K562 (cell line): Measurements from ENCODE around the gene TP53TG5. TPM values are rescaled to one million over a fixed set of nuclear protein-coding genes. Genes with fewer than 3 reads are reported as not detected.

ENCODE experiments used
- ATAC-seq: fragments of 200-7000 bp; cut with Tn5 transposase; 3 replicates; pipeline ENCODE4 v1.9.1; 2020; ENCODE audit warnings: moderate library complexity
- BruUV-seq: library from RNA; stranded (reverse); fragments of 400-500 nt; replicated peaks from 2 replicates; lab custom pipeline; 2021; lab: Mats Ljungman, UMichigan
- CTCF ChIA-PET: fragments of 300-600 bp; formaldehyde crosslinking; extraction: SDS; loops from one replicate; lab custom pipeline; 2021; ENCODE audit warnings: low intra/inter-chr PET ratio; lab: Yijun Ruan, JAX
- POLR2A ChIA-PET: fragments of 300-600, 350-650 bp; sonication (Branson Sonifier 250); formaldehyde crosslinking; extraction: SDS; loops from one replicate; lab custom pipeline; 2021; ENCODE audit warnings: antibody characterized with exemption, inconsistent platforms; lab: Yijun Ruan, JAX
- DNase-seq, 4 experiments: peaks; one replicate each; pipeline versions ENCODE4 v3.0.0 to v3.0.0-alpha.2; 2011 to 2018; ENCODE audit warnings: low spot score in 3 of 4, mixed read lengths in 3 of 4; ENCODE audit errors: extremely low read depth in 1 of 4
- FAIRE-seq: peaks from 2 replicates; lab custom pipeline; 2011; peaks lifted over from hg19 to GRCh38; lab: Jason Lieb, UNC
- H2AFZ ChIP-seq: 2 replicates; pipeline ENCODE4 v1.6.0; 2011; ENCODE audit warnings: low read depth, low read length, control low read depth, inconsistent platforms
- H3K27ac ChIP-seq: fragments of 200-600 bp; 3 replicates; pipeline ENCODE4 v1.8.0; 2011; ENCODE audit warnings: low read depth, mild to moderate bottlenecking, control low read depth, inconsistent platforms, low read length, moderate library complexity, mixed read lengths; ENCODE audit errors: extremely low read depth
- H3K27me3 ChIP-seq, 2 experiments: fragments of 300-600 bp in 1 of 2; 2 replicates in 1 of 2; 3 replicates in 1 of 2; pipeline versions ENCODE4 v1.6.0 to v1.8.0; 2011; ENCODE audit warnings: inconsistent platforms in 2 of 2, low read length in 2 of 2, mild to moderate bottlenecking in 1 of 2, mixed read lengths in 1 of 2, moderate library complexity in 1 of 2; ENCODE audit not compliant: control insufficient read depth in 2 of 2, insufficient read depth in 2 of 2
- H3K36me3 ChIP-seq: fragments of 300-600 bp; 3 replicates; pipeline ENCODE4 v1.8.0; 2011; ENCODE audit warnings: mild to moderate bottlenecking, low read length, inconsistent platforms; ENCODE audit not compliant: control insufficient read depth, insufficient read depth
- H3K4me1 ChIP-seq, 2 experiments: fragments of 200-600 bp in 1 of 2; replicated peaks in 1 of 2; 2 replicates in 1 of 2; 3 replicates in 1 of 2; pipeline versions ENCODE4 v1.5.1 to v1.8.0; 2011; ENCODE audit warnings: inconsistent platforms in 2 of 2, low read length in 2 of 2, mild to moderate bottlenecking in 1 of 2, mixed read lengths in 1 of 2, moderate library complexity in 1 of 2; ENCODE audit not compliant: control insufficient read depth in 2 of 2, insufficient read depth in 2 of 2
- H3K4me2 ChIP-seq: 2 replicates; pipeline ENCODE4 v1.6.1; 2011; ENCODE audit warnings: low read length, control low read depth, inconsistent platforms, mixed read lengths; ENCODE audit not compliant: insufficient read depth
- H3K4me3 ChIP-seq: fragments of 200-600 bp; sonication (generic), shearing (Covaris generic); 2 replicates; pipeline ENCODE4 v1.5.1; 2016; ENCODE audit warnings: control low read depth, inconsistent platforms
- H3K79me2 ChIP-seq: fragments of 200-600 bp; 3 replicates; pipeline ENCODE4 v1.8.0; 2011; ENCODE audit warnings: low read length, inconsistent platforms; ENCODE audit not compliant: control insufficient read depth, insufficient read depth
- H3K9ac ChIP-seq, 2 experiments: 2 replicates each; pipeline versions ENCODE4 v1.6.0 to v1.6.1; 2011; ENCODE audit warnings: low read depth in 2 of 2, low read length in 2 of 2, control low read depth in 1 of 2, inconsistent platforms in 1 of 2, mild to moderate bottlenecking in 1 of 2, mixed read lengths in 1 of 2; ENCODE audit not compliant: insufficient read depth in 1 of 2
- H3K9me1 ChIP-seq: one replicate; pipeline ENCODE4 v1.6.0; 2011; ENCODE audit warnings: inconsistent platforms, mild to moderate bottlenecking, low read length, moderate library complexity; ENCODE audit not compliant: control insufficient read depth, insufficient read depth
- H3K9me3 ChIP-seq: replicated peaks from 2 replicates; pipeline ENCODE4 v1.5.1; 2011; ENCODE audit warnings: low read depth, low read length, inconsistent platforms; ENCODE audit not compliant: control insufficient read depth, insufficient read depth
- H4K20me1 ChIP-seq: replicated peaks from 2 replicates; pipeline ENCODE4 v1.6.1; 2011; ENCODE audit warnings: low read length, inconsistent platforms, mixed read lengths; ENCODE audit not compliant: control insufficient read depth, insufficient read depth
- BRF1 ChIP-seq: IDR thresholded peaks from 3 replicates; pipeline ENCODE4 v1.6.1; 2011; ENCODE audit warnings: borderline replicate concordance, mild to moderate bottlenecking; ENCODE audit not compliant: insufficient read length; ENCODE audit errors: extremely low read depth
- CBX1 ChIP-seq: sonication (generic); IDR thresholded peaks from 2 replicates; pipeline ENCODE4 v1.6.1; 2016; ENCODE audit warnings: antibody characterized with exemption, low read depth, mild to moderate bottlenecking
- FOXJ3 ChIP-seq: sonication (generic); formaldehyde crosslinking; IDR thresholded peaks from 2 replicates; pipeline ENCODE4 v1.4.0; 2020; ENCODE audit warnings: mild to moderate bottlenecking, missing genetic modification reagents
- SFPQ ChIP-seq: fragments of 200-400 bp; formaldehyde crosslinking; IDR thresholded peaks from 2 replicates; pipeline ENCODE4 v1.6.1; 2017; ENCODE audit warnings: mild to moderate bottlenecking, low read depth, low read length, moderate library complexity
- TARDBP ChIP-seq: fragments of 450-650 bp; IDR thresholded peaks from 2 replicates; pipeline ENCODE4 v1.6.1; 2016
- TEAD1 ChIP-seq, 2 experiments: fragments of 450-650 bp in 1 of 2; sonication (generic) in 1 of 2; formaldehyde crosslinking; IDR thresholded peaks; 2 replicates each; pipeline versions ENCODE4 v1.4.0 to v1.8.0; 2020 to 2022; ENCODE audit warnings: mild to moderate bottlenecking in 2 of 2, missing genetic modification reagents in 1 of 2
- TOE1 ChIP-seq, 2 experiments: fragments of 450-650 bp in 1 of 2; sonication (generic) in 1 of 2; formaldehyde crosslinking in 1 of 2; IDR thresholded peaks; 2 replicates each; pipeline versions ENCODE4 v1.7.1 to v1.8.0; 2016 to 2022; ENCODE audit warnings: borderline replicate concordance in 2 of 2, mild to moderate bottlenecking in 2 of 2, antibody characterized with exemption in 1 of 2, inconsistent platforms in 1 of 2, low read depth in 1 of 2, missing genetic modification reagents in 1 of 2, moderate library complexity in 1 of 2
- XRCC5 ChIP-seq: fragments of 200-400 bp; formaldehyde crosslinking; IDR thresholded peaks from 2 replicates; pipeline ENCODE4 v1.6.1; 2017; ENCODE audit warnings: low read depth, mild to moderate bottlenecking, low read length
- ZBTB5 ChIP-seq: fragments of 450-650 bp; IDR thresholded peaks from 2 replicates; pipeline ENCODE4 v1.6.1; 2017; ENCODE audit warnings: antibody characterized with exemption
- ZKSCAN8 ChIP-seq: fragments of 200-800 bp; sonication (Bioruptor generic); IDR thresholded peaks from 2 replicates; pipeline ENCODE4 v1.6.1; 2016; ENCODE audit warnings: missing genetic modification characterization, missing compliant biosample characterization
- ZNF165 ChIP-seq: fragments of 250-450 bp; sonication (Bioruptor Pico); IDR thresholded peaks from 2 replicates; pipeline ENCODE4 v1.4.0; 2020; ENCODE audit warnings: borderline replicate concordance
- ZNF778 ChIP-seq: fragments of 450-650 bp; formaldehyde crosslinking; IDR thresholded peaks from 2 replicates; pipeline ENCODE4 v1.4.0; 2020; ENCODE audit warnings: mild to moderate bottlenecking, moderate library complexity
- WGBS: fragments of 100-300 bp; shearing (Covaris generic); methylation state at CpG from one replicate; pipeline ENCODE4 v1.1.6; 2016; ENCODE audit warnings: low coverage, mixed read lengths; ENCODE audit not compliant: insufficient coverage; ENCODE audit errors: missing lambda C conversion rate; 5-methylcytosine and 5-hydroxymethylcytosine counted together
- in situ Hi-C: fragments of 300-500 bp; cut with MboI; formaldehyde crosslinking; loops from 4 replicates; pipeline ENCODE4 v1.15.0; 2018; ENCODE audit warnings: inconsistent platforms, mixed read lengths
- intact Hi-C: fragments of 100-400 bp; cut with micrococcal nuclease; formaldehyde crosslinking; loops from 2 replicates; pipeline ENCODE4 v1.14.2; 2022
- polyA plus RNA-seq, 8 experiments: library from polyadenylated mRNA; depleted of rRNA in 4 of 8; stranded (reverse) in 5 of 8; unstranded in 3 of 8; fragments of >200 nt; fragmentation: Nextera tagmentation in 2 of 8; fragmentation: Illumina TruSeq in 1 of 8; extraction: Ambion mirVana in 2 of 8; extraction: Trizol in 1 of 8; gene quantifications; 2 replicates each; pipeline versions ENCODE4 v1.2.1 to v1.2.3, GENCODE V29; 2011 to 2014; ENCODE audit warnings: inconsistent platforms in 1 of 8, missing spikeins in 1 of 8
- total RNA-seq, 7 experiments: library from RNA; depleted of rRNA in 6 of 7; stranded (reverse); fragments of >200 nt in 6 of 7; fragmentation: Illumina TruSeq in 2 of 7; extraction: Trizol in 2 of 7; gene quantifications; 2 replicates each; pipeline versions ENCODE4 v1.2.1 to v1.2.3, GENCODE V29; 2011 to 2021; ENCODE audit warnings: low replicate concordance in 1 of 7

TP53TG5 gene
- total and polyA plus RNA-seq, 9 of the 15 experiments (the other 6 are each of a cell fraction or from before 2014, with no cell fraction given): 0.04 to 0.05 (median 0.04) TPM; not detected in 6

GRCh38 chr20:45394221-45395113 is 16.3 kb upstream of the TP53TG5 start (continued):
- TF ChIP-seq TARDBP (no peak), CBX1 (no peak)

GRCh38 chr20:45392733-45393132 is 14.6 kb upstream of the TP53TG5 start:
- Histone ChIP-seq H3K4me1 (peaks cover 0 to 3% of the 10 kb centered on the region in 2 experiments; a peak in 1 of 5 replicates), H3K4me3 (no peak overlapping the region), H3K9me1 (no peaks in the 10 kb centered on the region), H3K79me2 (no peaks in the 10 kb centered on the region), H3K27ac (no peak overlapping the region), H3K9ac (no peak overlapping the region), H2AFZ (no peak overlapping the region), H4K20me1 (no peaks in the 10 kb centered on the region), H3K27me3 (no peaks in the 10 kb centered on the region), H3K9me3 (no peaks in the 10 kb centered on the region), H3K36me3 (no peaks in the 10 kb centered on the region), H3K4me2 (no peak overlapping the region)
- intact Hi-C loops: no loop called here
- DNase-seq (no peak), FAIRE-seq (no peak), ATAC-seq (no peak)
- POLR2A ChIA-PET: interaction anchor here (0.7 to 1.3 kb wide), 2 partner anchors 13 to 16 kb away, joined by 3 read pairs; no protein-coding TSS in a partner anchor
- CTCF ChIA-PET: no interaction called here
- TF ChIP-seq ZNF778 (no peak), FOXJ3 (CRISPR knock-in tag) (no peak), TEAD1 (CRISPR knock-in tag; IDR thresholded peaks at IDR 0.05) (no peak), SFPQ (no peak), ZNF165 (CRISPR knock-in tag) (no peak), ZBTB5 (no peak), BRF1 (no peak), ZKSCAN8 (CRISPR knock-in tag) (no peak), XRCC5 (no peak), TOE1 (IDR thresholded peaks at IDR 0.05; ENCODE audit: borderline replicate concordance) (no peak), TOE1 (CRISPR knock-in tag; IDR thresholded peaks at IDR 0.05; ENCODE audit: borderline replicate concordance, low read depth) (no peak)
- BruUV-seq: no TSS peak
- in situ Hi-C loops: no loop called here
- 32% methylated on average over 3 of the region's 3 CpGs for WGBS
